Measurements from ENCODE around the gene MYCBP.

DNA sequence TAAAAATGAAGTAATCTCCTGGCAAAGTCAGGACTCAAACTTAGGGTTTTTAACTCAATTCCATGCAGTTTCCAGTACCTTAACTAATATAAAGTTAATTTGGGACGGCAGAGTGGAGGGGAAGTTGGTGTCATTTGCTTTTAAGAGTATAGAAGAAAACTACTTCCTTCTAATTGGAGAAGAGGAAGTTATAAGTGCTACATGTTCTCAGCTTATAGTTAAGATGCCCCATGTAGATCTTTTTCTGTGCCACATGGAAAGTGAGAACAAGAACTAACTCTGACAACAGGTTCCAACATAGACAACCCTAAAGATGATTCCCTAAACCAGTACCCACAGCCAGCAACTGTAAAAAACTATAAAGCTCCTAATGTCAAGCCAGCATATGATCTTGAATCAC is 25.1 kb downstream of the MYCBP start:
- TF ChIP-seq, protein P1, sequence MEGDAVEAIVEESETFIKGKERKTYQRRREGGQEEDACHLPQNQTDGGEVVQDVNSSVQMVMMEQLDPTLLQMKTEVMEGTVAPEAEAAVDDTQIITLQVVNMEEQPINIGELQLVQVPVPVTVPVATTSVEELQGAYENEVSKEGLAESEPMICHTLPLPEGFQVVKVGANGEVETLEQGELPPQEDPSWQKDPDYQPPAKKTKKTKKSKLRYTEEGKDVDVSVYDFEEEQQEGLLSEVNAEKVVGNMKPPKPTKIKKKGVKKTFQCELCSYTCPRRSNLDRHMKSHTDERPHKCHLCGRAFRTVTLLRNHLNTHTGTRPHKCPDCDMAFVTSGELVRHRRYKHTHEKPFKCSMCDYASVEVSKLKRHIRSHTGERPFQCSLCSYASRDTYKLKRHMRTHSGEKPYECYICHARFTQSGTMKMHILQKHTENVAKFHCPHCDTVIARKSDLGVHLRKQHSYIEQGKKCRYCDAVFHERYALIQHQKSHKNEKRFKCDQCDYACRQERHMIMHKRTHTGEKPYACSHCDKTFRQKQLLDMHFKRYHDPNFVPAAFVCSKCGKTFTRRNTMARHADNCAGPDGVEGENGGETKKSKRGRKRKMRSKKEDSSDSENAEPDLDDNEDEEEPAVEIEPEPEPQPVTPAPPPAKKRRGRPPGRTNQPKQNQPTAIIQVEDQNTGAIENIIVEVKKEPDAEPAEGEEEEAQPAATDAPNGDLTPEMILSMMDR (IDR thresholded peaks at IDR 0.05): no peak
- TF ChIP-seq POLR2A (IDR thresholded peaks at IDR 0.05; ENCODE audit: low read depth) (no peak), EP300 (IDR thresholded peaks at IDR 0.05) (no peak)
